ENCODE data around the gene DNA2.

DNA sequence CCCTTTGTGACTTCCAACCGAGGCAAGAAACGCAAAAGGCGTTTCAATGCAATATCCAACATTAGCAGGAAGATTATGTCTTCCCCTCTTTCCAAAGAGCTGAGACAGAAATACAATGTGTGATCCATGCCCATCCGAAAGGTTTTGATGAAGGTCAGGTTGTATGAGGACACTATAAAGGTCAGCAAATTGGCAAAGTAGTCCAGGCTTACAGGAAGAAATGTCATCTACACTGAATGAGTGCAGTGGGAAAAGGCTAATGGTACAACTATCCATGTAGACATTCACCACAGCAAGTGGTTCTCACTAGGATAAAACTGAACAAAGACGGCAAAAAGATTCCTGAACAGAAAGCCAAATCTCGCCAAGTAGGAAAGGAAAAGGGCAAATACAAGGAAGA, 27.8 kb upstream of the DNA2 start:
- TF ChIP-seq, protein P1, sequence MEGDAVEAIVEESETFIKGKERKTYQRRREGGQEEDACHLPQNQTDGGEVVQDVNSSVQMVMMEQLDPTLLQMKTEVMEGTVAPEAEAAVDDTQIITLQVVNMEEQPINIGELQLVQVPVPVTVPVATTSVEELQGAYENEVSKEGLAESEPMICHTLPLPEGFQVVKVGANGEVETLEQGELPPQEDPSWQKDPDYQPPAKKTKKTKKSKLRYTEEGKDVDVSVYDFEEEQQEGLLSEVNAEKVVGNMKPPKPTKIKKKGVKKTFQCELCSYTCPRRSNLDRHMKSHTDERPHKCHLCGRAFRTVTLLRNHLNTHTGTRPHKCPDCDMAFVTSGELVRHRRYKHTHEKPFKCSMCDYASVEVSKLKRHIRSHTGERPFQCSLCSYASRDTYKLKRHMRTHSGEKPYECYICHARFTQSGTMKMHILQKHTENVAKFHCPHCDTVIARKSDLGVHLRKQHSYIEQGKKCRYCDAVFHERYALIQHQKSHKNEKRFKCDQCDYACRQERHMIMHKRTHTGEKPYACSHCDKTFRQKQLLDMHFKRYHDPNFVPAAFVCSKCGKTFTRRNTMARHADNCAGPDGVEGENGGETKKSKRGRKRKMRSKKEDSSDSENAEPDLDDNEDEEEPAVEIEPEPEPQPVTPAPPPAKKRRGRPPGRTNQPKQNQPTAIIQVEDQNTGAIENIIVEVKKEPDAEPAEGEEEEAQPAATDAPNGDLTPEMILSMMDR (IDR thresholded peaks at IDR 0.05) = no peak
- no peak for TF ChIP-seq POLR2A (IDR thresholded peaks at IDR 0.05)
